Psoas muscle (tissue), 8 donors: ENCODE data around the gene ERI2. TPM values are rescaled to one million over a fixed set of nuclear protein-coding genes. Genes with fewer than 3 reads are reported as not detected.

ENCODE experiments used
- ATAC-seq, 4 donors: fragments of 200-7000 bp; cut with Tn5 transposase; one replicate each; pipeline ENCODE4 v1.9.1; 2020; ENCODE audit warnings: moderate library complexity in 3 of 4, mild to moderate bottlenecking in 2 of 4
- DNase-seq, 2 donors: peaks; one replicate each; pipeline ENCODE4 v3.0.0-alpha.2; 2020
- H3K27ac ChIP-seq: fragments of 200-600 bp; one replicate; pipeline ENCODE4 v1.8.0; 2022
- H3K27me3 ChIP-seq, 3 donors: fragments of 200-600 bp in 1 of 3; one replicate each; pipeline versions ENCODE4 v1.6.1 to v1.8.0; 2013 to 2022; ENCODE audit warnings: low read length in 2 of 3, mild to moderate bottlenecking in 2 of 3, moderate library complexity in 1 of 3; ENCODE audit not compliant: insufficient read depth in 3 of 3
- H3K36me3 ChIP-seq, 2 donors: fragments of 200-600 bp in 1 of 2; one replicate each; pipeline versions ENCODE4 v1.6.1 to v1.8.0; 2013 to 2022; ENCODE audit warnings: low read depth in 1 of 2, mild to moderate bottlenecking in 1 of 2, moderate library complexity in 1 of 2; ENCODE audit not compliant: insufficient read depth in 1 of 2
- H3K4me1 ChIP-seq: fragments of 200-600 bp; one replicate; pipeline ENCODE4 v1.8.0; 2022
- H3K4me3 ChIP-seq: fragments of 200-600 bp; one replicate; pipeline ENCODE4 v1.8.0; 2022; ENCODE audit warnings: mild to moderate bottlenecking
- H3K9me3 ChIP-seq: fragments of 200-600 bp; one replicate; pipeline ENCODE4 v1.8.0; 2022
- CTCF ChIP-seq: fragments of 200-600 bp; IDR thresholded peaks from one replicate; pipeline ENCODE4 v1.8.0; 2022; ENCODE audit warnings: antibody characterized with exemption
- WGBS, 3 donors: extraction: QIAGEN DNeasy Blood & Tissue Kit; methylation state at CpG; one replicate each; pipeline versions ENCODE4 v1.1.6 to v1.1.7; 2013; 5-methylcytosine and 5-hydroxymethylcytosine counted together
- intact Hi-C, 2 donors: fragments of 100-400 bp; cut with DNase I; formaldehyde crosslinking; loops; one replicate each; pipeline versions ENCODE4 v1.11.0 to v1.14.2; 2022
- polyA plus RNA-seq, 3 donors: library from polyadenylated mRNA; stranded (reverse); fragments of 200-250 nt; gene quantifications; one replicate each; pipeline ENCODE4 v1.2.3, GENCODE V29; 2013
- total RNA-seq, 4 donors: library from RNA; stranded (reverse); fragmentation: NEBNext Ultra II Directional in 2 of 4; extraction: Animal tissue kit (Norgen Biotek cat#: 25700) in 2 of 4; gene quantifications; one replicate each; pipeline versions ENCODE4 v1.2.1 to v1.2.4, GENCODE V29; 2021 to 2023
- donor health status: healthy with polysubstance abuse.
- donor health status: DM: no; HTN: no; CAD: no; lungs with moderate emphysema.
- donor health status: Bipolar disorder and iron deficiency.
- donor health status: healthy.
- donor health status: DM: yes; HTN: yes; CAD: no.
- donor health status: DM: no; HTN: no; CAD: no.
- donor health status: DM: no; HTN: no; CAD: no.
- donor health status: DM: yes; HTN: yes; CAD: no.

ERI2 gene
- total and polyA plus RNA-seq, 7 donors, result 3.6 to 14.9 (median 6.5) TPM

- TF ChIP-seq CTCF, result no peak
Measured at GRCh38 chr16:20750558-20750957, 55.7 kb downstream of the ERI2 start.

GRCh38 chr16:20749474-20749873, 56.8 kb downstream of the ERI2 start:
- intact Hi-C loops, result no loop called here
- no peak for TF ChIP-seq CTCF
- no peak for DNase-seq
- no peak overlapping the region for H3K4me3 ChIP-seq
- H3K36me3 ChIP-seq, result no peaks in the 10 kb centered on the region
- WGBS, 3 donors, result 89 to 100% (median 94%) methylated on average over 1 of the region's 1 CpG
- no peak overlapping the region for H3K27ac ChIP-seq
- no peaks in the 10 kb centered on the region for H3K9me3 ChIP-seq
- H3K27me3 ChIP-seq, result no peaks in the 10 kb centered on the region
- H3K4me1 ChIP-seq, result no peaks in the 10 kb centered on the region
- no peak for ATAC-seq

More at GRCh38 chr16:20750558-20750957, 55.7 kb downstream of the ERI2 start:
- Histone ChIP-seq H3K4me3 (no peak overlapping the region), H3K27me3 (no peaks in the 10 kb centered on the region), H3K9me3 (no peaks in the 10 kb centered on the region), H3K27ac (no peak overlapping the region), H3K36me3 (no peaks in the 10 kb centered on the region), H3K4me1 (no peaks in the 10 kb centered on the region)
- DNase-seq (no peak), ATAC-seq (no peak)
- intact Hi-C loops, result no loop called here
- WGBS, 3 donors, result 90 to 100% methylated on average over 1 of the region's 1 CpG; no CpG with 5 or more reads in 1 of the 3 donors

GRCh38 chr16:20747030-20747816, 59.0 kb downstream of the ERI2 start:
- Histone ChIP-seq H3K36me3 (no peaks in the 10 kb centered on the region), H3K27ac (no peak overlapping the region), H3K9me3 (no peaks in the 10 kb centered on the region), H3K27me3 (no peaks in the 10 kb centered on the region), H3K4me3 (no peak overlapping the region), H3K4me1 (no peaks in the 10 kb centered on the region)
- ATAC-seq (no peak), DNase-seq (no peak)
- TF ChIP-seq CTCF, result no peak
- intact Hi-C loops, result no loop called here
- WGBS, 3 donors, result 85 to 94% (median 91%) methylated on average over 4 of the region's 4 CpGs

GRCh38 chr16:20746461-20746860, 59.8 kb downstream of the ERI2 start:
- no peak for DNase-seq
- intact Hi-C loops, result no loop called here

More at GRCh38 chr16:20746461-20746860, 59.8 kb downstream of the ERI2 start:
- H3K27me3 ChIP-seq, result no peaks in the 10 kb centered on the region
- no peak for ATAC-seq
- H3K4me3 ChIP-seq, result no peak overlapping the region
- H3K27ac ChIP-seq, result no peak overlapping the region
- no peaks in the 10 kb centered on the region for H3K9me3 ChIP-seq
- H3K4me1 ChIP-seq, result no peaks in the 10 kb centered on the region
- 95% methylated on average over 3 of the region's 3 CpGs for WGBS, 3 donors
- TF ChIP-seq CTCF, result no peak
- no peaks in the 10 kb centered on the region for H3K36me3 ChIP-seq

Other genes starting within 250 kb of the ERI2 start
- gene ACSM2B, start 230.1 kb downstream of the ERI2 start, total RNA-seq, result not detected
- gene ACSM2B, start 230.1 kb downstream of the ERI2 start, polyA plus RNA-seq, result under 1 TPM in 1 of 3 donors, not detected in 2; 0.25 TPM
- gene ACSM1, start 108.8 kb downstream of the ERI2 start, total RNA-seq, result under 1 TPM in 2 of 4 donors, not detected in 2; 0.15 to 0.48 TPM
- under 1 TPM in 1 of 3 donors, not detected in 2; 0.29 TPM for gene ACSM1, start 108.8 kb downstream of the ERI2 start, polyA plus RNA-seq
- 10 to 100 TPM; 15.2 to 29.5 (median 23.4) TPM for gene THUMPD1, start 64.7 kb downstream of the ERI2 start, total RNA-seq
- 10 to 100 TPM; 13.0 to 20.5 (median 14.9) TPM for gene THUMPD1, start 64.7 kb downstream of the ERI2 start, polyA plus RNA-seq
- gene ACSM3, start 42.5 kb downstream of the ERI2 start, total RNA-seq, result 1 to 10 TPM in 2 of 4 donors, under 1 TPM in 2; 0.34 to 6.5 (median 2.4) TPM
- under 1 TPM; 0.13 to 0.86 (median 0.56) TPM for gene ACSM3, start 42.5 kb downstream of the ERI2 start, polyA plus RNA-seq
- gene REXO5, start 55 bp upstream of the ERI2 start, total RNA-seq, result 1 to 10 TPM in 1 of 4 donors, under 1 TPM in 3; 0.63 to 1.4 (median 0.92) TPM
- 1 to 10 TPM; 1.1 to 1.8 (median 1.2) TPM for gene REXO5, start 55 bp upstream of the ERI2 start, polyA plus RNA-seq
- 10 to 100 TPM in 2 of 4 donors, 1 to 10 TPM in 2; 6.8 to 19.6 (median 11.6) TPM for gene DCUN1D3, start 93.9 kb upstream of the ERI2 start, total RNA-seq
- gene DCUN1D3, start 93.9 kb upstream of the ERI2 start, polyA plus RNA-seq, result 1 to 10 TPM; 2.2 to 8.7 (median 8.6) TPM
- 10 to 100 TPM; 27.2 to 47.9 (median 32.7) TPM for gene LYRM1, start 94.3 kb upstream of the ERI2 start, total RNA-seq
- gene LYRM1, start 94.3 kb upstream of the ERI2 start, polyA plus RNA-seq, result 10 to 100 TPM; 33.6 to 54.0 (median 53.8) TPM